Erythroblast (primary cell): Measurements from ENCODE around the gene SLC5A4.

Experiments
- GATA1 ChIP-seq: IDR thresholded peaks from 2 replicates; pipeline ENCODE4 v1.6.1; 2011; ENCODE audit warnings: low read depth, mild to moderate bottlenecking, control low read depth, low read length, moderate library complexity
- POLR2A ChIP-seq: IDR thresholded peaks from 2 replicates; pipeline ENCODE4 v1.6.1; 2011; ENCODE audit warnings: mild to moderate bottlenecking, low read length

- no peak for TF ChIP-seq POLR2A
- no peak for TF ChIP-seq GATA1
Measured at GRCh38 chr22:32202539-32203180, 52.5 kb downstream of the SLC5A4 start.
